ENCODE results near the gene AMBRA1. TPM values are rescaled to one million over a fixed set of nuclear protein-coding genes. Genes with fewer than 3 reads are reported as not detected.

Gene AMBRA1
- total and polyA plus RNA-seq, 2 of the 8 experiments (the other 6 are each of a cell fraction or from before 2014, with no cell fraction given), result 14.2 to 37.4 TPM

DNA sequence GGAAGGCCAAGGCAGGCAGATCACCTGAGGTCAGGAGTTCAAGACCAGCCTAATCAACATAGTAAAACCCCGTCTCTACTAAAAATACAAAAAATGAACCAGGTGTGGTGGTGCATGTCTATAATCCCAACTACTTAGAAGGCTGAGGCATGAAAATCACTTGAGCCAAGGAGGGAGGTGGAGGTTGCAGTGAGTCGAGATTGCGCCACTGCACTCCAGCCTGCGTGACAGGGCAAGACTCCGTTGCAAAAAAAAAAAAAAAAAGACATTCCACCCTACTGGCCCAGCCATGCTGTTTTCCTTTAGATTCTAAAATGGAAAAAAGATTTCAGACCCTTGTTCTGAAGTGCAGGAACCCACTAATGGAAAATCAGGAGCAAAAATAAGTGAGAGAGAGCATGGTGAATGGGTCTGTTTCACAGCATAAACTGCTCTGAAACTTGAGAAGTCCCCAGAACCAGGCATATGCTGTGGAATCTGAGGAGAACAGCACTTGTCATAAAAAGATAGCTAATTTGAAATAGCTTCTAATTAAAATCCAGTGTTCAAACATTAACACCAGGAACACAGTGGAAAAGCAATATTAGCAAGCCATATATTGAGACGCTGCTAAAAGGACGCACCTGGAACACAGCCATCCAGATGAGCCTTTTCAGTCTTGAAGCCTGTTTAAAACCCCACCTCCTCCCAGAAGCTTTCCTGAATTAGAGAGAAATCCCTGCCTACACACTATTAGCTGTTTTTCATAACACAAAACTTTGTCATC is 136.0 kb downstream of the AMBRA1 start:
- CTCF ChIA-PET (ENCODE audit: partially characterized antibody), result interaction anchor here (0.8 to 3.9 kb wide), 7 partner anchors 12 to 79 kb away, joined by 3 to 15 read pairs (median 4); no protein-coding TSS in a partner anchor
- POLR2A ChIA-PET (ENCODE audit: partially characterized antibody), result interaction anchor here (2.0 kb wide), 1 partner anchor 66 kb away, joined by 4 read pairs; no protein-coding TSS in a partner anchor

More for the DNA sequence above, 136.0 kb downstream of the AMBRA1 start:
- H3K4me1 ChIP-seq (replicated peaks in 1 of 4; ENCODE audit: control insufficient read depth in 3 of 4, insufficient read depth in 4 of 4, low read length in 3 of 4), result peaks cover 6 to 19% (median 12%) of the 10 kb centered on the region in 4 experiments; a peak in 6 of 7 replicates
- no peak overlapping the region for H3K9ac ChIP-seq (replicated peaks in 1 of 4; ENCODE audit: extremely low read depth in 1 of 4, low read depth in 3 of 4, low read length in 3 of 4)
- no peak overlapping the region for H3K4me3 ChIP-seq (ENCODE audit: extremely low read depth in 1 of 4, insufficient read depth in 2 of 4, low read depth in 3 of 4, low read length in 4 of 4)
- H3K14ac ChIP-seq (ENCODE audit: insufficient read length), result no peak overlapping the region
- no peak overlapping the region for H2BK20ac ChIP-seq (ENCODE audit: low read length)
- H3K4me2 ChIP-seq (ENCODE audit: insufficient read depth in 1 of 2, low read depth in 2 of 2, low read length in 2 of 2), result 0 out of 4 replicates have a peak overlapping the region, but pooled peaks of 1 of the 2 experiments have one; percentile 81
- no peaks in the 10 kb centered on the region for H3K36me3 ChIP-seq (ENCODE audit: control insufficient read depth in 2 of 4, insufficient read depth in 4 of 4, low read length in 3 of 4)
- no peaks in the 10 kb centered on the region for H3K9me3 ChIP-seq (ENCODE audit: insufficient read depth in 2 of 2, low read depth in 1 of 2, low read length in 1 of 2)
- H2BK5ac ChIP-seq (ENCODE audit: low read depth, low read length), result no peak overlapping the region; the same call in 1 of the 2 replicates
- H3K79me2 ChIP-seq (ENCODE audit: control insufficient read depth in 1 of 2, insufficient read depth in 2 of 2, low read length in 2 of 2), result 0 out of 4 replicates have a peak, but pooled peaks cover 0 to 3% of the 10 kb centered on the region in 2 experiments
- H2AK5ac ChIP-seq (ENCODE audit: low read depth, low read length), result no peak overlapping the region
- no peak overlapping the region for H2BK120ac ChIP-seq (replicated peaks; ENCODE audit: low read depth, low read length)
- H4K91ac ChIP-seq (replicated peaks; ENCODE audit: insufficient read length, low read length), result no peak overlapping the region
- no peak overlapping the region for H3K23ac ChIP-seq (ENCODE audit: insufficient read length)
- no peak for FAIRE-seq
- no peak for DNase-seq (ENCODE audit: low read depth in 1 of 2, low spot score in 2 of 2)
- no peak overlapping the region for H3K56ac ChIP-seq (replicated peaks; ENCODE audit: insufficient read length, low read depth, low read length)
- TF ChIP-seq CBX8 (IDR thresholded peaks at IDR 0.05; ENCODE audit: borderline replicate concordance, low read depth, low read length) (no peak), NRF1 (IDR thresholded peaks at IDR 0.05; ENCODE audit: low read depth, low read length) (no peak), POU5F1 (IDR thresholded peaks at IDR 0.05; ENCODE audit: low read depth, low read length) (no peak), TBP (IDR thresholded peaks at IDR 0.05; ENCODE audit: low read depth, low read length) (no peak)
- TF ChIP-seq, protein P1, sequence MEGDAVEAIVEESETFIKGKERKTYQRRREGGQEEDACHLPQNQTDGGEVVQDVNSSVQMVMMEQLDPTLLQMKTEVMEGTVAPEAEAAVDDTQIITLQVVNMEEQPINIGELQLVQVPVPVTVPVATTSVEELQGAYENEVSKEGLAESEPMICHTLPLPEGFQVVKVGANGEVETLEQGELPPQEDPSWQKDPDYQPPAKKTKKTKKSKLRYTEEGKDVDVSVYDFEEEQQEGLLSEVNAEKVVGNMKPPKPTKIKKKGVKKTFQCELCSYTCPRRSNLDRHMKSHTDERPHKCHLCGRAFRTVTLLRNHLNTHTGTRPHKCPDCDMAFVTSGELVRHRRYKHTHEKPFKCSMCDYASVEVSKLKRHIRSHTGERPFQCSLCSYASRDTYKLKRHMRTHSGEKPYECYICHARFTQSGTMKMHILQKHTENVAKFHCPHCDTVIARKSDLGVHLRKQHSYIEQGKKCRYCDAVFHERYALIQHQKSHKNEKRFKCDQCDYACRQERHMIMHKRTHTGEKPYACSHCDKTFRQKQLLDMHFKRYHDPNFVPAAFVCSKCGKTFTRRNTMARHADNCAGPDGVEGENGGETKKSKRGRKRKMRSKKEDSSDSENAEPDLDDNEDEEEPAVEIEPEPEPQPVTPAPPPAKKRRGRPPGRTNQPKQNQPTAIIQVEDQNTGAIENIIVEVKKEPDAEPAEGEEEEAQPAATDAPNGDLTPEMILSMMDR (IDR thresholded peaks at IDR 0.05; ENCODE audit: control extremely low read depth in 1 of 3, insufficient read depth in 1 of 3, low read depth in 1 of 3, low read length in 3 of 3), result no peak
- H3K27me3 ChIP-seq (replicated peaks in 1 of 4; ENCODE audit: control insufficient read depth in 3 of 4, extremely low read depth in 1 of 4, insufficient read depth in 3 of 4, low read length in 3 of 4), result no peaks in the 10 kb centered on the region
- no peaks in the 10 kb centered on the region for H4K20me1 ChIP-seq (replicated peaks in 1 of 2; ENCODE audit: control insufficient read depth in 1 of 2, insufficient read depth in 2 of 2, low read length in 2 of 2)
- no peak overlapping the region for H2BK15ac ChIP-seq (ENCODE audit: low read length)
- no peak overlapping the region for H4K8ac ChIP-seq (ENCODE audit: extremely low read depth, insufficient read depth, low read length)
- 81% methylated on average over 4 of the region's 7 CpGs; no CpG with 5 or more reads in 1 of the 2 experiments for WGBS, 2 experiments (ENCODE audit: extremely low coverage in 1 of 2, insufficient coverage in 1 of 2, insufficient read length in 1 of 2, insufficient replicate concordance in 2 of 2, low coverage in 1 of 2, low lambda C conversion rate in 2 of 2, missing lambda C conversion rate in 1 of 2)
- H4K5ac ChIP-seq (ENCODE audit: insufficient read length, low read depth, low read length), result no peak overlapping the region
- H3K27ac ChIP-seq (ENCODE audit: low read depth, low read length), result no peak overlapping the region
- no peaks in the 10 kb centered on the region for H3K23me2 ChIP-seq (ENCODE audit: low read depth, low read length)
- H3K18ac ChIP-seq (ENCODE audit: extremely low read depth, low read length), result no peak overlapping the region
- H3K79me1 ChIP-seq (ENCODE audit: low read depth, low read length), result no peaks in the 10 kb centered on the region; the same call in 1 of the 2 replicates
- no peak overlapping the region for H3K4ac ChIP-seq (replicated peaks; ENCODE audit: insufficient read length, low read depth, low read length)
- no peak overlapping the region for H2AFZ ChIP-seq (ENCODE audit: low read length)
- no peak overlapping the region for H2BK12ac ChIP-seq (ENCODE audit: low read depth, low read length)

All from H1 (cell line).